AG09309 (cell line): ENCODE results near the gene ATXN10.

ENCODE experiments used
- DNase-seq: peaks from one replicate; pipeline ENCODE4 v3.0.0-alpha.2; 2010; ENCODE audit warnings: low read depth
- H3K4me3 ChIP-seq: 2 replicates; pipeline ENCODE4 v1.5.1; 2011; ENCODE audit warnings: mild to moderate bottlenecking, low read depth, low read length, moderate library complexity; ENCODE audit not compliant: control insufficient read depth
- CTCF ChIP-seq: IDR thresholded peaks from 2 replicates; pipeline ENCODE4 v1.5.1; 2011; ENCODE audit warnings: mild to moderate bottlenecking, low read depth, low read length, inconsistent platforms; ENCODE audit not compliant: insufficient read depth, control insufficient read depth; ENCODE audit errors: missing control alignments

ATXN10 gene

GRCh38 chr22:45771057-45771456 is 99.4 kb downstream of the ATXN10 start:
- DNase-seq = no peak
- no peak overlapping the region for H3K4me3 ChIP-seq
- TF ChIP-seq CTCF = no peak

- DNase-seq = no peak
- H3K4me3 ChIP-seq = no peak overlapping the region
- TF ChIP-seq CTCF = no peak
These were observed 100.1 kb downstream of the ATXN10 start for GRCh38 chr22:45771711-45772110.

- DNase-seq = no peak
- no peak overlapping the region for H3K4me3 ChIP-seq
- TF ChIP-seq CTCF = no peak
These were observed 101.1 kb downstream of the ATXN10 start for GRCh38 chr22:45772743-45773142.

- no peak for TF ChIP-seq CTCF
- DNase-seq = no peak
- H3K4me3 ChIP-seq = no peak overlapping the region
These were observed 102.5 kb downstream of the ATXN10 start for GRCh38 chr22:45774001-45774670.

- no peak for DNase-seq
- H3K4me3 ChIP-seq = no peak overlapping the region
- no peak for TF ChIP-seq CTCF
These were observed 103.4 kb downstream of the ATXN10 start for GRCh38 chr22:45775062-45775461.

- no peak overlapping the region for H3K4me3 ChIP-seq
- no peak for DNase-seq
- TF ChIP-seq CTCF = no peak
These were observed 104.1 kb downstream of the ATXN10 start for GRCh38 chr22:45775569-45776312.

GRCh38 chr22:45776313-45776585 is 104.6 kb downstream of the ATXN10 start:
- H3K4me3 ChIP-seq = no peak overlapping the region

More at GRCh38 chr22:45776313-45776585, 104.6 kb downstream of the ATXN10 start:
- DNase-seq = no peak
- no peak for TF ChIP-seq CTCF
